GM21723 (cell line): ENCODE measurements around the gene BRD7.
"Not testable (repeated sequence)": the region's sequence is repeated elsewhere in the genome, so short reads cannot be mapped to it uniquely, and the experiment has no call there.

Experiments used
- ATAC-seq: cut with Tn5 transposase; IDR thresholded peaks from one replicate; pipeline ENCODE4 v1.9.1; 2021; ENCODE audit warnings: mild to moderate bottlenecking, moderate library complexity; ENCODE audit not compliant: unreplicated experiment

BRD7 gene

GRCh38 chr16:50360033-50360778 lies 8.6 kb downstream of the BRD7 start:
- ATAC-seq: no peak

- ATAC-seq: no peak
Observed at GRCh38 chr16:50359626-50360025, 9.2 kb downstream of the BRD7 start.

- ATAC-seq: no peak
Observed at GRCh38 chr16:50354629-50355456, 13.9 kb downstream of the BRD7 start.

- no peak for ATAC-seq
Observed at GRCh38 chr16:50354082-50354481, 14.7 kb downstream of the BRD7 start.

GRCh38 chr16:50351952-50352351 lies 16.8 kb downstream of the BRD7 start:
- no peak for ATAC-seq

GRCh38 chr16:50351116-50351515 lies 17.7 kb downstream of the BRD7 start:
- ATAC-seq: no peak

- ATAC-seq: not testable (repeated sequence)
Observed at GRCh38 chr16:50345210-50345609, 23.6 kb downstream of the BRD7 start.

GRCh38 chr16:50343566-50343965 lies 25.2 kb downstream of the BRD7 start:
- not testable (repeated sequence) for ATAC-seq

- no peak for ATAC-seq
Observed at GRCh38 chr16:50340578-50340977, 28.2 kb downstream of the BRD7 start.

- no peak for ATAC-seq
Observed at GRCh38 chr16:50338371-50339231, 30.2 kb downstream of the BRD7 start.

GRCh38 chr16:50336884-50337283 lies 31.9 kb downstream of the BRD7 start:
- ATAC-seq: no peak

- ATAC-seq: no peak
Observed at GRCh38 chr16:50335196-50335958, 33.4 kb downstream of the BRD7 start.

GRCh38 chr16:50334106-50334975 lies 34.4 kb downstream of the BRD7 start:
- ATAC-seq: no peak

GRCh38 chr16:50332599-50332998 lies 36.2 kb downstream of the BRD7 start:
- ATAC-seq: no peak

GRCh38 chr16:50331570-50331969 lies 37.2 kb downstream of the BRD7 start:
- no peak for ATAC-seq

- ATAC-seq: no peak
Observed at GRCh38 chr16:50329446-50330189, 39.2 kb downstream of the BRD7 start.

- ATAC-seq: peak; percentile 77
Observed at GRCh38 chr16:50326835-50327465, 41.8 kb downstream of the BRD7 start.

- no peak for ATAC-seq
Observed at GRCh38 chr16:50326264-50326663, 42.5 kb downstream of the BRD7 start.
